MCF 10A (cell line): ENCODE measurements around the gene TIGD1. TPM values are rescaled to one million over a fixed set of nuclear protein-coding genes. Genes with fewer than 3 reads are reported as not detected.

Experiments
- BruUV-seq: library from RNA; stranded (reverse); fragments of 400-500 nt; replicated peaks from 2 replicates; lab custom pipeline; 2021; lab: Mats Ljungman, UMichigan
- CTCF ChIA-PET: fragments of 300-600 bp; sonication (Branson Sonifier 250); formaldehyde crosslinking; extraction: SDS; loops from one replicate; lab custom pipeline; 2021; ENCODE audit warnings: antibody characterized with exemption, inconsistent platforms; lab: Yijun Ruan, JAX
- POLR2A ChIA-PET: fragments of 300-600, 350-650 bp; sonication (Branson Sonifier 250); formaldehyde crosslinking; extraction: SDS; loops from one replicate; lab custom pipeline; 2020; ENCODE audit warnings: antibody characterized with exemption, inconsistent platforms; lab: Yijun Ruan, JAX
- DNase-seq: peaks from one replicate; pipeline ENCODE4 v3.0.0-alpha.2; 2018; ENCODE audit not compliant: unreplicated experiment
- H3K27ac Mint-ChIP-seq: one replicate; pipeline ENCODE4 v1.8.0; 2022; ENCODE audit warnings: mild to moderate bottlenecking, low read depth, mixed read lengths; ENCODE audit not compliant: unreplicated experiment
- H3K27me3 Mint-ChIP-seq: one replicate; pipeline ENCODE4 v1.8.0; 2022; ENCODE audit warnings: mixed read lengths; ENCODE audit not compliant: insufficient read depth, unreplicated experiment
- H3K36me3 Mint-ChIP-seq: one replicate; pipeline ENCODE4 v1.8.0; 2022; ENCODE audit warnings: mild to moderate bottlenecking, moderate library complexity, mixed read lengths; ENCODE audit not compliant: insufficient read depth, unreplicated experiment
- H3K4me1 Mint-ChIP-seq: one replicate; pipeline ENCODE4 v1.8.0; 2022; ENCODE audit warnings: mixed read lengths; ENCODE audit not compliant: insufficient read depth, unreplicated experiment
- H3K4me3 Mint-ChIP-seq: one replicate; pipeline ENCODE4 v1.8.0; 2022; ENCODE audit warnings: mild to moderate bottlenecking, moderate library complexity, mixed read lengths; ENCODE audit not compliant: unreplicated experiment
- H3K9me3 Mint-ChIP-seq: one replicate; pipeline ENCODE4 v1.8.0; 2022; ENCODE audit warnings: mixed read lengths; ENCODE audit not compliant: unreplicated experiment
- intact Hi-C: fragments of 100-400 bp; cut with micrococcal nuclease; formaldehyde crosslinking; loops from 2 replicates; pipeline ENCODE4 v1.14.1; 2022
- total RNA-seq: library from RNA; stranded (reverse); gene quantifications from 2 replicates; pipeline ENCODE4 v1.2.3, GENCODE V29; 2022
- TF ChIP-seq, protein P1 (sequence below): fragments of 200-600 bp; IDR thresholded peaks from one replicate; pipeline ENCODE4 v1.8.0; 2022; ENCODE audit warnings: antibody characterized with exemption, mild to moderate bottlenecking; ENCODE audit not compliant: unreplicated experiment

TIGD1 gene
- total RNA-seq, 1 experiment from 2014 or later, result 5.2 TPM

DNA sequence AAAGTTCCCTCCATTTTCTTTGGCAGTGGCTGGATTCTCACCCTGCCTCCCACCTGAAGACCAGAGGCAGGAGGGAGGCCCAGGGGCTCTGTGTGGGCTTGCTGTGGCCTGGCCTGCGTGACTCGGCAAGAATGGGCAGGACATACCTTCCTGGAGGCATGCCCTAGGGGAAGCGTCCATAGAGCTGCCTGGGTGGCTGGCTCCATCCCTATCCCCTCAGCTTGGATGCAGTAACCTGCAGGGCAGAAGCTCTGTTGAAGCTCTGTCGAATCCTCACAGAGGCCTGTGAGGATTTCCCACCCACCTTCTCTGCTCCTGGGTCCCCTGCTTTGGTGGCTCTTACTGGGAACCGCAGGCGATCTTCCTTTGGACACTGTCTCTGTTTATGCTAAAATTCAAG is 31.5 kb downstream of the TIGD1 start:
- Mint-ChIP-seq H3K4me1 (no peaks in the 10 kb centered on the region), H3K27ac (no peak overlapping the region), H3K4me3 (no peak overlapping the region), H3K9me3 (no peaks in the 10 kb centered on the region), H3K27me3 (peaks cover 11% of the 10 kb centered on the region), H3K36me3 (no peaks in the 10 kb centered on the region)
- DNase-seq, result no peak
- POLR2A ChIA-PET, result no interaction called here
- CTCF ChIA-PET, result no interaction called here
- no TSS peak for BruUV-seq
- TF ChIP-seq, protein P1, sequence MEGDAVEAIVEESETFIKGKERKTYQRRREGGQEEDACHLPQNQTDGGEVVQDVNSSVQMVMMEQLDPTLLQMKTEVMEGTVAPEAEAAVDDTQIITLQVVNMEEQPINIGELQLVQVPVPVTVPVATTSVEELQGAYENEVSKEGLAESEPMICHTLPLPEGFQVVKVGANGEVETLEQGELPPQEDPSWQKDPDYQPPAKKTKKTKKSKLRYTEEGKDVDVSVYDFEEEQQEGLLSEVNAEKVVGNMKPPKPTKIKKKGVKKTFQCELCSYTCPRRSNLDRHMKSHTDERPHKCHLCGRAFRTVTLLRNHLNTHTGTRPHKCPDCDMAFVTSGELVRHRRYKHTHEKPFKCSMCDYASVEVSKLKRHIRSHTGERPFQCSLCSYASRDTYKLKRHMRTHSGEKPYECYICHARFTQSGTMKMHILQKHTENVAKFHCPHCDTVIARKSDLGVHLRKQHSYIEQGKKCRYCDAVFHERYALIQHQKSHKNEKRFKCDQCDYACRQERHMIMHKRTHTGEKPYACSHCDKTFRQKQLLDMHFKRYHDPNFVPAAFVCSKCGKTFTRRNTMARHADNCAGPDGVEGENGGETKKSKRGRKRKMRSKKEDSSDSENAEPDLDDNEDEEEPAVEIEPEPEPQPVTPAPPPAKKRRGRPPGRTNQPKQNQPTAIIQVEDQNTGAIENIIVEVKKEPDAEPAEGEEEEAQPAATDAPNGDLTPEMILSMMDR, result no peak
- intact Hi-C loops, result no loop called here

DNA sequence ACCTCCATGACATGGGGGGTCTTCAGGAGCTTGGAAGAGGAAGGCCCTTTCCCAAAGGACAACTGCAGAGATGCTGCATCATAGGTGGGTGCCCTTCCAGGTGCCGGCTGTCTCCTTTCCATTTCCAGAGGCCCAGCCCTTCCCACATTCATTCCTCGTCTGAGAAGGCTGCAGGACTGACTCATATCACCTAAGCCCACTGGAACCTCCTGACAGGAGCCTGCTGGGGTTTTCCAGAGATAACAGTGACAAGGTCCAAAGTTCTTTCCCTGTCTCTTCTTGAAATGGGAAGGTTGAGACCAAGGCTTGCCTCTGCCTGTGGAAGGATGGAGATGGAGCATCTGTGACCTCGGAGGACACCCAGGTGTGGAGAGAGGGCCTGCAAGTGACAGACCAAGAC is 33.8 kb downstream of the TIGD1 start:
- Mint-ChIP-seq H3K27me3 (no peaks in the 10 kb centered on the region), H3K27ac (no peak overlapping the region), H3K36me3 (no peaks in the 10 kb centered on the region), H3K9me3 (no peaks in the 10 kb centered on the region), H3K4me1 (no peaks in the 10 kb centered on the region), H3K4me3 (no peak overlapping the region)
- TF ChIP-seq, protein P1, result no peak
- intact Hi-C loops, result no loop called here
- no TSS peak for BruUV-seq
- DNase-seq, result no peak
- ChIA-PET POLR2A (no interaction called here), CTCF (interaction anchor here (0.8 kb wide), 1 partner anchor 16 kb away, joined by 3 read pairs; no protein-coding TSS in a partner anchor)

DNA sequence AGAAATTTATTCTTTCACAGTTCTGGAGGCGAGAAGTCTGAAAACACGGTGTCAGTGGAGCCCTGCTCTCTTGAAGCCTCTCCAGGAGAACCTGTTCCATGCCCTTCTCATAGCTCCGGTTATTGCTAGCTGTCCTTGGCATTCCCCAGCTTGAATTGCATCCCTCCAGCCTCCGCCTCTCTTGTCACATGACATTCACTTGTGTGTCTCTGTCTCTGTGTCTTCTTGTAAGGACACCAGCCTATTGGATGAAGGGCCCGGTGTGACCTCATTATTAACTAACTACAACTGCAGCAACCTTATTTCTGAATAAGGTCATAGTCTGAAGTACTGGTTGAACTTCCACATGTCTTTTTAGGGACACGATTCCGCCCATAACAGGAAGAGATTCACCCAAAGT is 34.7 kb downstream of the TIGD1 start:
- Mint-ChIP-seq H3K27me3 (no peaks in the 10 kb centered on the region), H3K4me3 (no peak overlapping the region), H3K36me3 (no peaks in the 10 kb centered on the region), H3K27ac (no peak overlapping the region), H3K4me1 (no peaks in the 10 kb centered on the region), H3K9me3 (no peaks in the 10 kb centered on the region)
- ChIA-PET CTCF (no interaction called here), POLR2A (no interaction called here)
- no TSS peak for BruUV-seq
- intact Hi-C loops, result no loop called here
- TF ChIP-seq, protein P1, result no peak
- no peak for DNase-seq

DNA sequence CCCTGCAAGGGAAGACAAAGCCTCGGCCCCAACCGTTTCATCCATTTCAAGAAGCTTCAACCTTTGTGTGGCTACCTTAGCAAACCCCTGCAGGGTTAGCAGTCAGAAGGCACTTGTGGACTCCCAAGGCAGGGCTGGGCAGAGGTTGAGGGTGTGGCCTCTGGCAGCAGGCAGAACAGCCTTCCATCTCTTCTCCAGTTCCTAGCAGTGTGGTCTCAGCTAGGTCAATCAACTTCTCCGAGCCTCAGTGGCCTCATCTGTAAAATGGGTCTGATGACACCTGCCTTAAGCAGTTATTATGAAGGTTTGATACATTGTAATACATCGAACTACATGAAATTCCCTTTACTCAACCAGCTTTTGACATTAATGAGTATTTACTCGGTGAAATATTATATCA is 37.0 kb downstream of the TIGD1 start:
- Mint-ChIP-seq H3K27me3 (no peaks in the 10 kb centered on the region), H3K27ac (no peak overlapping the region), H3K9me3 (no peaks in the 10 kb centered on the region), H3K4me1 (no peaks in the 10 kb centered on the region), H3K36me3 (no peaks in the 10 kb centered on the region), H3K4me3 (no peak overlapping the region)
- ChIA-PET CTCF (interaction anchor here (0.5 to 1.6 kb wide), 3 partner anchors 145 to 607 kb away, joined by 3 to 6 read pairs (median 3); no protein-coding TSS in a partner anchor), POLR2A (no interaction called here)
- DNase-seq, result no peak
- TF ChIP-seq, protein P1, result no peak
- intact Hi-C loops, result no loop called here
- no TSS peak for BruUV-seq
